K562 (cell line): ENCODE results near the gene ZNF43.

Experiments
- CEBPZ ChIP-seq: fragments of 150-350 bp; IDR thresholded peaks from 2 replicates; pipeline ENCODE4 v1.6.1; 2014; ENCODE audit warnings: low read depth, mild to moderate bottlenecking, low read length, borderline replicate concordance
- CTCF ChIP-seq, 3 experiments: IDR thresholded peaks in 2 of 3; conservative IDR thresholded peaks in 1 of 3; 2 replicates each; pipeline ENCODE4 v1.5.1; 2011 to 2012; ENCODE audit warnings: low read length in 3 of 3, mild to moderate bottlenecking in 3 of 3, control low read depth in 2 of 3, improper control_type of control experiment in 1 of 3, inconsistent platforms in 1 of 3, low read depth in 1 of 3, mixed read lengths in 1 of 3, moderate library complexity in 1 of 3; ENCODE audit not compliant: insufficient read depth in 2 of 3
- ETV6 ChIP-seq, 3 experiments: fragments of 150-350 bp in 1 of 3; sonication (generic) in 1 of 3; formaldehyde crosslinking in 1 of 3; IDR thresholded peaks; 2 replicates each; pipeline versions ENCODE4 v1.6.1 to v1.8.0; 2014 to 2022; ENCODE audit warnings: borderline replicate concordance in 2 of 3, low read depth in 2 of 3, antibody characterized with exemption in 1 of 3, low read length in 1 of 3, mild to moderate bottlenecking in 1 of 3, missing genetic modification reagents in 1 of 3
- HDAC6 ChIP-seq: IDR thresholded peaks from 2 replicates; pipeline ENCODE4 v1.6.1; 2012; ENCODE audit warnings: low read depth, mild to moderate bottlenecking, control low read depth, inconsistent platforms, low read length, moderate library complexity
- KDM5B ChIP-seq: fragments of 200-600 bp; sonication (generic); IDR thresholded peaks from 2 replicates; pipeline ENCODE4 v1.6.1; 2012; ENCODE audit warnings: low read depth, mild to moderate bottlenecking, moderate library complexity, low read length, control low read depth, inconsistent platforms; ENCODE audit not compliant: insufficient replicate concordance
- NR2C2 ChIP-seq, 2 experiments: fragments of 200-800 bp in 1 of 2; sonication (Bioruptor generic) in 1 of 2; sonication (generic) in 1 of 2; formaldehyde crosslinking in 1 of 2; IDR thresholded peaks; 2 replicates each; pipeline versions ENCODE4 v1.6.1 to v1.8.0; 2016 to 2022; ENCODE audit warnings: mild to moderate bottlenecking in 1 of 2, missing compliant biosample characterization in 1 of 2, missing genetic modification characterization in 1 of 2, missing genetic modification reagents in 1 of 2
- RBM22 ChIP-seq: fragments of 200-400 bp; formaldehyde crosslinking; IDR thresholded peaks from 2 replicates; pipeline ENCODE4 v1.6.1; 2018; ENCODE audit warnings: low read length, low read depth; ENCODE audit not compliant: poor library complexity, severe bottlenecking
- SRF ChIP-seq, 2 experiments: fragments of 250-450, 450-650 bp in 1 of 2; sonication (Bioruptor Pico) in 1 of 2; sonication (generic) in 1 of 2; formaldehyde crosslinking; IDR thresholded peaks; 2 replicates each; pipeline versions ENCODE4 v1.5.0 to v1.5.1; 2020 to 2022; ENCODE audit warnings: mild to moderate bottlenecking in 1 of 2, missing genetic modification reagents in 1 of 2
- YY1 ChIP-seq, 3 experiments: IDR thresholded peaks; 2 replicates each; pipeline ENCODE4 v1.6.1; 2011; ENCODE audit warnings: low read length in 2 of 3, mild to moderate bottlenecking in 2 of 3, moderate library complexity in 2 of 3, borderline replicate concordance in 1 of 3, control low read depth in 1 of 3, low read depth in 1 of 3; ENCODE audit not compliant: insufficient read depth in 3 of 3, insufficient replicate concordance in 2 of 3, control insufficient read depth in 1 of 3, insufficient read length in 1 of 3; ENCODE audit errors: extremely low read depth in 1 of 3
- ZNF282 ChIP-seq: sonication (generic); formaldehyde crosslinking; IDR thresholded peaks from 2 replicates; pipeline ENCODE4 v1.8.1; 2023; ENCODE audit warnings: missing genetic modification reagents
- ZNF324 ChIP-seq: fragments of 250-450 bp; sonication (Bioruptor Pico); IDR thresholded peaks from 2 replicates; pipeline ENCODE4 v1.4.0; 2020; ENCODE audit warnings: mild to moderate bottlenecking
- ZNF778 ChIP-seq: fragments of 450-650 bp; formaldehyde crosslinking; IDR thresholded peaks from 2 replicates; pipeline ENCODE4 v1.4.0; 2020; ENCODE audit warnings: mild to moderate bottlenecking, moderate library complexity

- TF ChIP-seq YY1 (IDR thresholded peaks at IDR 0.05; ENCODE audit: borderline replicate concordance in 1 of 3, control insufficient read depth in 1 of 3, extremely low read depth in 1 of 3, insufficient read depth in 3 of 3, insufficient read length in 1 of 3, insufficient replicate concordance in 2 of 3, low read depth in 1 of 3, low read length in 2 of 3), result no peak
- no peak for TF ChIP-seq ETV6 (IDR thresholded peaks at IDR 0.05; ENCODE audit: borderline replicate concordance in 1 of 2, low read depth in 2 of 2, low read length in 1 of 2)
- TF ChIP-seq ETV6 (CRISPR knock-in tag; IDR thresholded peaks at IDR 0.05; ENCODE audit: borderline replicate concordance), result no peak
- TF ChIP-seq SRF (CRISPR knock-in tag; IDR thresholded peaks at IDR 0.05), result no peak
- TF ChIP-seq ZNF778 (CRISPR knock-in tag), result no peak
- TF ChIP-seq CTCF (IDR thresholded peaks at IDR 0.05 in 2 of 3, conservative IDR thresholded peaks at IDR 0.05 in 1 of 3; ENCODE audit: insufficient read depth in 2 of 3, low read depth in 1 of 3, low read length in 3 of 3), result no peak
- no peak for TF ChIP-seq NR2C2 (CRISPR knock-in tag; IDR thresholded peaks at IDR 0.05)
- no peak for TF ChIP-seq NR2C2 (tag; IDR thresholded peaks at IDR 0.05)
- TF ChIP-seq HDAC6, result no peak
- TF ChIP-seq KDM5B, result no peak
- TF ChIP-seq CEBPZ, result no peak
- no peak for TF ChIP-seq RBM22
- TF ChIP-seq ZNF282, result no peak
- TF ChIP-seq ZNF324, result no peak
Measured at GRCh38 chr19:21877976-21878375, 42.0 kb upstream of the ZNF43 start.
